ENCODE data around the gene GHDC.

The GHDC gene

DNA sequence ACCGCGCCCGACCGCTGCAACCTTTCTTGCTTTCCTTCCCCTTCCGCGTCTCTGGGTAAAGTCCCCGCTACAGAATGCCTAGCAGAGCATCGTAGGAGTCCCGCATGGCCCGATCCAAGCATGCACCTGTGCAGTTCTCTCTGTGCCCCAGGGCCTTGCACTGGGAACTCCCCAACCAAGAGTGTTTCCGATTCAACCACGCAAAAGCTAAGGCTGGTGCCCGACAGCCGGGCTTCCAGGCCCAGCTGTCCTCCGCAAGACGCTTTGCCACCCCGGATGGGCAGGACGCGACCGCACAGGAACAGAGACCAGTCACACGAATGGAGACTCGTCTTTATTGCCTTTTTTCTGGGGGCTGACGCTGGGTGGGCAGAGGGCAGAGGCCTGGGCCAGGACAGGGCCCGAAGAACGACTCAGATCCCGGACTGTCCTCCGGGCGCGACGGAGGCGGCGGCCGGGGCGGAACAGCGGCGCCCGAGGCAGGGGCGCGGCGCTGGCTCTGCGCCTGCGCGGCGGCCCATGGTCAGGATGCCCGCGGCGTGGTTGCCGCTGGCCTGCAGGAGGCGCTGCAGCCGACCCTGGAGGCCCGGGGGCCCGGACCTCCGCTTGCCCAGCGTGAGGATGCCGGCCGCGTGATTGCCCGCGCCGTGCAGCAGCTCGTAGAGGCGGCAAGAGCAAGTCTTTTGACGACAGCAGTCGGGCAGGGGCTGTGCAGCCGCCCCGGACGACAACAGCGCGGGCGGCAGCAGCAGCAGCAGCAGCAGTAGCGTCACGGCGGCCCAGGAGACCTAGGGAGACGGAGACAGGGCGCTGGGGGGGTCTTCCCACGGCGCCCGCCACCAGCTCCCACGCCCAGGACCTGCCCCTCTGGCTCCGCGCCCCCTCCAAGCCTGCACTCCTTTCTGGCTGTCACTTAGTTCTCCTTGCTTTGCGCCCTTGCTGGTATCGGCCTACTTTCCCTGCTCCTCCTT is 10.3 kb downstream of the GHDC start:
- no peak for DNase-seq (ENCODE audit: low read depth, low spot score)

- no peak for DNase-seq (ENCODE audit: low read depth, low spot score)
These were observed 11.2 kb downstream of the GHDC start for GRCh38 chr17:42182927-42183734.

- DNase-seq (ENCODE audit: low read depth, low spot score), result no peak
These were observed 12.5 kb downstream of the GHDC start for GRCh38 chr17:42181851-42182207.

DNA sequence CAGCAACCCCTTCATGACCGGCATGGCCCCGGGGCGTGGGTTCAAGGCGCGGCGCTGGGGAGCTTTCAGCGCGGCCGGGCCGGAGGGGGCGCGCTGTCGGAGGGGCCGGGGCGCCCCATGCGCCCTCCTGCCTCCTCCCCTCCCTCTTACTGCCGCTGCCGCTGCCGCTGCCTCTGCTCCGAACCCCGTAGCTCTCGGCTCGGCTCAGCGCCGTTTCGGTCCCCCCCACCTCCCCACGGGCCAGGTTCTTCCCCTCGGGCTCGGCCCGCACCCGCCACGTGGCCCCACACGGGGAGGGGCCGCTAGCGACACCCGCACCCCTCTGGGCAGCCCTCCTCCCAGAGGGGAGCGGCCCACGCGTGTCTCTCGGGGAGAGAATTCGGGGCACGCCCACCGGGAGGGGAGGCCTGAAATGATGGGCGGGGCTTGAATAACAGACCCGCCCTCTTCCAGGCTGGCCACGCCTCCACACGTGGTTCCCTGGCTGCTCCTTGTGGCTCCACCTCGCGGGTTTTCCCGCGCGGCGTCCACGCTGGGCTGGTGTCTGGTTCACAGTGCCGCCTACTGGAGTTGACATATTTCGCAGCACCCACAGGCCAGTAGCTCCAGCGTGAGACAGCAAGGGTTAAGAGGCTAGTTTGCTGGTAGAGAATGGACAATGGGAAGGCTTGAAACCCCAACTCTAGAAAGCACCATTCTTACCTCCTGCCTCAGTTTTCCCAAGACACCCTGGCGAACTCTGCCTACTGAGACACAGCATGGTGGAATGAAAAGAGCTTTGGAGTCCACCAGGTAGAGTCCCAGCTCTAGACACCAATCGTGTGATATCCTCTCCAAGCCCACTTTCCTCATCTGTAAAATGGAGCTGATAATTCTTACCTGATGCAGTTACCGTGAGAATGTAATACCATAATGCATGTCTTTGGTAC is 13.1 kb downstream of the GHDC start, which contains the start of gene KCNH4:
Gene KCNH4, minus strand, starts transcription at position 221 of the 929 bp plus-strand sequence. Its CDS starts 197 bp downstream, at position 24.
- DNase-seq (ENCODE audit: low read depth, low spot score), result no peak

- DNase-seq (ENCODE audit: low read depth, low spot score), result no peak
These were observed 13.8 kb downstream of the GHDC start for GRCh38 chr17:42180411-42180921.

- no peak for DNase-seq (ENCODE audit: low read depth, low spot score)
These were observed 14.3 kb downstream of the GHDC start for GRCh38 chr17:42179911-42180410.

DNA sequence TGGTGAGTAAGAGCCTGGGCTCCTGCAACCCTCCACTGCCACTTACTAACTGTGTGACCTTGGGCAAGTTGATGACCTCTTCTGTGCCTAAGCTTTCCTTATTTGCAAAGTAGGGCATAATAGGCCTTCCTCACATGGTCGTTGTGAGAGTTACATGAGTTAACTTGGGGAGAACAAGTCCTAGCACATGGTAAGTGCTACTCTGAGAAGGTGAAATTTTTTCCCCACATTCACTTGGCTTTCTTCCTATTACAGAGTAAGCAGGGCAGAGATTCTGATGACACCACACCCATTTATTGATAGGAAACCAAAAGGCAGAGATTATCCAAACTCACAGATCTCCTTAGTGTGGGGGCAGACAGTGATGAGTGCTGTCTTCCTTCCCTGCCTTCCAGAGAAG is 15.0 kb downstream of the GHDC start:
- DNase-seq (ENCODE audit: low read depth, low spot score), result no peak

DNA sequence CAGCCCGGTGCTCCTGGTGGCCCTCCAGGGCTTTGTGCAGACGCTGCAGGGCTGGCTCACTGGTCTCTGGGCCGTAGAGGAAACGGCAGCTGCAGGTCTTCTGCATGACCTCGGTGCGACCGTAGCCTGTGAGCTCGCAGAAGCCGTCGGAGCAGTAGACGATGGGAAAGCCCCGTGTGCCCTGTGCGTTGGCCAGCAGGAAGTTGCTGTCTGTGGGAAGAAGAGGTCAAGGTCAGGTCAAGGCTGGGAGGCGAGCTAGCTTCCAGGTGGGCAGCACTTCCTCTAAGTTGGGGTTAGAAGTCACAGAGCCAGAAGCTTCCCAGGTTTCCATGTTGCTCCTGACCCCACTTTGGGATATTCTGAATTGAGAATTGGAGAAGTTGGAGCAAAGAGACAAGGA is 15.5 kb downstream of the GHDC start:
- DNase-seq (ENCODE audit: low read depth, low spot score), result no peak

- no peak for DNase-seq (ENCODE audit: low read depth, low spot score)
These were observed 16.6 kb downstream of the GHDC start for GRCh38 chr17:42177684-42178083.

GRCh38 chr17:42174126-42174783 is 20.0 kb downstream of the GHDC start:
- no peak for DNase-seq (ENCODE audit: low read depth, low spot score)

DNA sequence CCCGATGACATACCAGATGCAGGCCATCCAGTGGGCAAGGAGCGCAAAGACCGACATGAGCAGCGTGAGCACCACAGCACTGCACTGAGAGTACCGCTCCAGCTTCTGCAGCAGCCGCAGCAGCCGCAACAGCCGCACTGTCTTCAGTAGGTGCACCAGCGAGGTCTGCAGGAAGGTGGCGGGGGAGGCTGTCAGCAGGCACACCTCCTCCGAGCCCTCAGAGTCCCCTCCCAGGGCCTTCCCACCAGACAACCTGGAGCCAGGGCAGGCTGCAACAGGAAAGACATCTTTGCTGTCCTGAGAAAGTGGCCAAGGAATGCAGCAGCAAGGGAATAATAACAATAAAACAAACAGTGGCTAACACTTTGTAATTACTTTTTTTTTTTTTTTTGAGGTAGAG is 22.5 kb downstream of the GHDC start:
- no peak for DNase-seq (ENCODE audit: low read depth, low spot score)

DNA sequence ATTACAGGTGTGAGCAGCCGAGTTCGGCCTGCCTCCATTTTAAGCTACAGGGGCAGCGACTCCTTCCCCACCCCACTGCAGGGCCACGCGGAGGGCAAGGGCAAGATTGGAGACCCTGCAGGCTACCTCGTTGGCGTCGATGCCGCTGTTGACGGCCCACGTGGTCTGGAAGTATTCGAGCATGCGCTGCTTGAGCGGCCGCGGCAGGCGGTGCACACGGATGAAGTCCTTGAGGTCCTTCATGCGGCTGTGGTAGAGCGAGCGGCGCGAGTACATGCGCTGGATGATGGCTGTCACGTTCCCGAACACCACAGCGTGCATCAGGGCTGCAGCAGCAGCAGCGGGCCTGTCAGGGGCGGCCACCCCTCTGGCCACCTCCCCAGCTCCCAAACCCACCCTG is 24.9 kb downstream of the GHDC start:
- no peak for DNase-seq (ENCODE audit: low read depth, low spot score)

- no peak for DNase-seq (ENCODE audit: low read depth, low spot score)
These were observed 26.5 kb downstream of the GHDC start for GRCh38 chr17:42167807-42168206.

DNA sequence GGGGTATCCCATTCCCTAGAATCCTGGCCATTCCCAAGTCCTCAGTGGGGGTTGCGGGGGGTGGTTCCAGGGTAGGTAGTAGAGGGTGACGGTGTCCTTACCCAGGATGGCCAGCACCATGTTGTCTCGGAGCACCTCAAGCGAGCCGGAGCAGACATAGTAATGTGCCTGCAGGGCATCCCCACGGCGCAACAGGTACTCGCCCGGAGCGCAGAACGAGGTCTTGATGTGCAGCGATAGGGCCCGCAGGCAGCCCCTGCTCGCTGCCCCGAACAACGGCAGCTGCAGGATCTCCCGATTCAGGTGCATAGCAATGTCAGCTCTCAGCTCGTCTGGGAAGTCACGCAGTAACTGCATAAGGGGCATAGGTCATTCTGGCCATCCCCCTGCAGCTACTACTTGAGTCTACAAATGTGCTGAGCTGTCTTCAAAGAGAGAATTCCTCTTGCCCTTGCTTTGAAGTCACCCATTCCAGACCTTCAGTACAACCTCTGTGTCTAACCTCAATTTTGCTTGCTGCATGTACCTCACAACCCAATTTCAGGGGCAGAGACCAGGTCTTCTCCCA is 28.0 kb downstream of the GHDC start:
- DNase-seq (ENCODE audit: low read depth, low spot score), result no peak

GRCh38 chr17:42165751-42166150 is 28.5 kb downstream of the GHDC start:
- no peak for DNase-seq (ENCODE audit: low read depth, low spot score)

DNA sequence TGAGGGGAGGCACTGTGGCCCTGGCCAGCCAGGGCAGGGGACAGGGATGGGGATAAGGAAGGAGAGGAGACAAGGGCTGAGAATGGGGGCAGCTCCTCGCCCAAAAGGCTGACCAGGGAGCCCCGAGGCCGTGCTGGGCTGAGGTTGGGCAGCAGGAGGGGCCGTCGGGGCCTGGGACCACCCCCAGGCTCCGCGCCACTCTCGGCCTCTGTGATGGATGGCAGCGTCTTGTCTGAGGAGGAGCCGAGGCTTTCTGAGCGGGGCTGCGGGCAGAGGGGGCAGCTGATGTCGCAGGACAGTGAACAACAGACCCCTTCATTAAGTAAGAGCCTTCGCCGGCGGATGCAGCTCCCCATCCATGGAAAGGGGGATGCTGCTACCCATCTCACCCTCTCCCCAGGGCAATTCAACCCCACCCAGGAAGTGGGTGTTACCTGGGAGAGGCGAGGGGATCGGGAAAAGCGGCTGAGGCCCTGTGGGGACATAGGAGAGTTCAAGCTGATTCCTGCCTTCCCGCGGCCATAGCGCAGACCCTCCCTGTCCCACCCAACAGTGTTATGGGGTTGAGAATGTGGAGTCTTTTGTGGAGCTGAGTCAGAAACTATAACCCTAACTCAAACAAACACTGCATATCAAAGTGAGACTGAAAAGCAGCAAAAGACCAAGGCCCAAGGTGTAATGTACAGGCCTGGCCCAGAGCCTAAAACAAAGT is 30.4 kb downstream of the GHDC start:
- DNase-seq (ENCODE audit: low read depth, low spot score), result no peak

DNA sequence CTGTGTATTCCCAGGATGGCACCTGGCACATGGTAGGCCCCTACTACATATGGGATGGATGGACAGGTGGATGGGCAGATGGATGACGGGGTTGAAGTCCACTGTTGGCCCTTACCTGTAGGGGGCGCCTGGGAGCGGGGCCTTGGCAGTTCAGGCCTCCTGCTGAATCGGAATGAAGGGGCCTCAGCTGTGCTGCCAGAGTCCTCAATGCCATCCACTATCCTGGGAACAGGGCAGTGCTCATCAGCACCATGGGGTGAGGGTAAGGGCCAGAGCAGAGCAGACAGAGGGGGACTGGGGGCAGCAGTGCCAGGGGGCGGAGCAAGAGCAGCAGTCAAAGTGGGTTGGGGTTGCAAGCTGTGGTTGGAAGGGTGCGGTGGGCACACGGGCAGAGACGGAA is 31.2 kb downstream of the GHDC start:
- DNase-seq (ENCODE audit: low read depth, low spot score), result no peak

DNA sequence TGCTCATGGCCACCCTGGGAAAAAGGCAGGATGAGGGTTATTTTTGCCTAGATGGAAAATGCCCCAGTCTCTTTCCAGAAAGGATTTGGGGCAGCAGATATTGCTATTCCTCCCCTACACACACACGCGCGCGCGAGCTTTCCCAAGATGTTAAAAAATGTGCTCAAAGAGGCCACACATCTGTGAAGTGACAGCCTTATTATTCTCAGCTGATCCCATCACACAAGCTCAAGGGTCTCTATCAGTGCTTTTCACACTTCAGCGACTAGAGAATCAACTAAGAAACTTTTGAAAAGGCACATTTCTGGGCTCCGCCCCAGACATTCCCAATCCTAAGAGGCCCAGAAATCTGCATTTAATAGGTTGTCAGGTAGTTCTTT is 33.8 kb downstream of the GHDC start:
- no peak for DNase-seq (ENCODE audit: low read depth, low spot score)

DNA sequence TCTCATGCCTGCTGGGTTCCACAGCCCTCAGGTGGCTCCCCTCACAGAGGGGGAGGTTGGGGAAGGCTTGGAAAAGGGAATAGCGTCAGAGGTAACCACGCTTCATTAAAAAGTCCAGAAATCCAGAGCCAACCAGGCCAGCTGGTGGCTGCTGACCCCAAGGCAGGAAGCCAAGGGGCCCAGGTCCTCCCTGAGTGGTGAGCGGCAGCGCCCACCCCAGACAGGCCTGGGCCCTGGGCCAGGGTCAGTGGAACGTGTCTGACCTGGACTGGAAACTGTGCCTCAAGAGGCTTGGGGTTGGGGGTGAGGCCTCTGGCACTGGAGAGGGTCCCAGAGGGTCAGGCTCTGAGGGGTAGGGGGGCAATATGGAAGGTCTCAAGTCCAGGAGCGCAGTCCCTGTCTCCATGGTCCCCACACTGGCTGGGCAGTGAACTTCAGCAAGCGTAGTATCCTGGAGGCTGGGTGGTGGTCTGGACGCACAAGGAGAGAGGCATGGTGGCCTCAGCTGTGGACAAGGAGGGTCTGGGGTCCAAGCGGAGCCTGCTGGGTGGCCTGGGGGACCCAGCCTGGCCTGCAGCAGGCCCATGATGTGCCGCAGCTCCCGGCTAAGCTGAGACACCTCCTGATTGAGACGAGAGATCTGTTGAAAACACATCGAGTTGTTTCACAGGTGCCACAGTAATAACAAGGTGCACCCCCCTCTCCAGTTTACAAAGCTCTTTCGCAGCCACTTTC is 34.3 kb downstream of the GHDC start:
- DNase-seq (ENCODE audit: low read depth, low spot score), result no peak
